ENCODE measurements around the gene DOCK10.
"Not testable (repeated sequence)": the region's sequence is repeated elsewhere in the genome, so short reads cannot be mapped to it uniquely, and the experiment has no call there.

The DOCK10 gene

GRCh38 chr2:224941960-224942359, 100.3 kb downstream of the DOCK10 start:
- DNase-seq, result no peak

- no peak for DNase-seq
Measured at GRCh38 chr2:224940618-224941017, 101.7 kb downstream of the DOCK10 start.

DNA sequence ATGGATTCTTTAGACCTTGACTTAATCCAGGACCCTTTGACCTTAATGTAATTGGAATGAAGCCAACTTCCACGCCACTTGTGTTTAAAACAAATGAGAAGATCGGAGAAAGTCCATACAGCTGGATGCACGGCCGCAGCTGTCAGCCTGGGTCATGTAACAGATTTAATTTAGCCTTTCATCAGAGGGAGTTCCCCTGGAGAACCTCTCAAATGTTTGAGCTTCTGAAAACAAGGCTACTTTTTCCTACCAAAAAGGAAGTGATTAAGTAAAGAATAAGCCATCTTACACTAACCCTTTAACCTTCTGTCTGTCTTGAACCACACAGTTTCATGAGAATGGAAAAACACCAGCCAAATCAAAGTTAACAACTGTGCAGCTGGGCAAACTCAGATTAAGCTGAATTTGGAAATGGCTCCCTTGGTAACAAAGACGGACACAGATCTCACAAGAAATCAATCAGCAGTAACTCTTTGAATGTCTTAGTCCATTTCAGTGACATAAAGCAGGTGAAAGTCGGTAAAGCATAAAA, 103.6 kb downstream of the DOCK10 start:
- DNase-seq, result peak; percentile 18 to 70

DNA sequence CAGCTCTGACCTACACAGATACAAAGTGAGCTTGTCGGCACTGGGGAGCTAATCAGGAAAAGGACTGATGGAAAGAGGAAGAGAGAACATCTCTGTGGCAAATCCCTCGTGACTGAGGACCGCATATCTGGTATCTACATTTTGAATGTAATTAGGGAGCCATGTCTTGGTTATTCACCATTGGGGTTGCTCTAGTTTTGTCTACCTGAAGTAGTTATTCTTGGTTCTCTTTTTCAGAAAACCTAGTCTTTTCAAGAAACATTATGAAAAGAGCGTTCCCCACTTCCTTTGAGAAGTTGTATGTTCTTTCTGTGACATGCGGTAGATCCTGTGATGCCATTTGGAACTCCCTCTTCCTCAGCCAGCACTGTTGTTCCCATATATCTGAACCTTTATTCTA, 104.4 kb downstream of the DOCK10 start:
- DNase-seq, result no peak

DNA sequence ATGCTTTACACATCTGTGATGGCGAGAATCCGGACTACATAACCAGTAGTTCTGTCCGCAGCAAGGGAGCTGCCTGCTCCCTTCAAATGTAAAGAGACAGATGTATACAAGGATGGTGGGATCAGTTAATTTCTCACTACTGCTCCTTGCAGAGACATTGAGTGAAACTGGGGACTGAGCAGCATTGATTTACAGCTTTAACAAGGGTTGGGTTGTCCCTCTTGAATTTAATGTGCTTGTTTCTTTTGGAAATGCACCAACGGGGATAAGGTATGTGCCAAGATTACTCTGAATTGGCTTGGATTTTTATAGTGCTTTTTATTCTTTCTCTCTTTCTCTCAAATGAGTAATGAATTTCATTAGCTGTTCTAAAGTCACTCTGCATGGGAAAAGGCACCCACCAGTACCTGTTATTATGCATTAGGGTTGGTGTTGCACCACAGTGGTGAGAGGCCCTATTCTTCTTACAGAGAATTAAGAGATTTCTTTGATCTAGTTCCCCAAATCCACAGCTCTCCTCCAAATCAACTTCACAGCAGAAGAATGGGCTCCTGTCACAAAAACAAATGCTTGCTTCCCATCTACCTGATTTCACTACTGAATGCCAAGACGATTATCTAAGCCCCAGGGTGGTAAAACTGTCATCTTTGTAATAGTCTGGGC, 107.6 kb downstream of the DOCK10 start:
- DNase-seq, result no peak

DNA sequence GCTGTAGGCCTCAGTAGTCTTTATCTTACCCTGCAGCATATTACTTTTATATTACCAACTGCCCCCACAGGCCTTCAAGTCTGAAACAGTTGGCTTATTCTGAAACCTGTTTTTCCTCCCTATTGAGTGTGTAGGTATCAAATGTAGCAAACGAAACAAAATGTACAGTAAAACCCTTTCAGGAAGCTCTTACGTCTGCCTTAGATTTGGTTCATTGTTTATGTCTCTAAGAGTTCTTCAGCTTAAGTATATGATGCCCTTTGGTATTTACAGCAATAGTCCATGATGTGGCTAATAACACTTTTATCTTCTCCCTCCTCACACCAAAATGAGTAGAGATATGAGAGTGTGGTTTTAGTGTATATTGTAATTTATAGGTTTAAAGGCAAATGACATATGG, 108.8 kb downstream of the DOCK10 start:
- DNase-seq, result no peak

GRCh38 chr2:224932522-224932921, 109.7 kb downstream of the DOCK10 start:
- no peak for DNase-seq

DNA sequence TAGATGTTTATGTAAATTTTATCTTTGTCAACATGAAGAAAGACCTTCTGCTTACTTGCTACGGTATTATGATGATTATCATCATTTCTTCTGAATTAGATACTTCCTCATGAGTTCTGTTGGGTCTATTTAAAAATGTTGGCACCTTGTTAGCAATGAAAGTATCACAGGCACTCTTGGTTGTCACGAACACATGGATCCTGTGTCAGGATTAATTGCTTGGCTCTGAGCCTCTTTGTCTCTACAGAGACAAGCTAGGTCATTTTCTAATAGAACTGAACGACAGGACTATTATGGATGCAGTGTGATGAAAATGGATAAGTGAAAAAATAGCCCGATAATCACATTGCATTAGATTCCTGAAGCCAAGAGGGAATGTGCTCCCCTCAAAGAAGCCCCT, 110.3 kb downstream of the DOCK10 start:
- no peak for DNase-seq

GRCh38 chr2:224930990-224931389, 111.3 kb downstream of the DOCK10 start:
- no peak for DNase-seq

DNA sequence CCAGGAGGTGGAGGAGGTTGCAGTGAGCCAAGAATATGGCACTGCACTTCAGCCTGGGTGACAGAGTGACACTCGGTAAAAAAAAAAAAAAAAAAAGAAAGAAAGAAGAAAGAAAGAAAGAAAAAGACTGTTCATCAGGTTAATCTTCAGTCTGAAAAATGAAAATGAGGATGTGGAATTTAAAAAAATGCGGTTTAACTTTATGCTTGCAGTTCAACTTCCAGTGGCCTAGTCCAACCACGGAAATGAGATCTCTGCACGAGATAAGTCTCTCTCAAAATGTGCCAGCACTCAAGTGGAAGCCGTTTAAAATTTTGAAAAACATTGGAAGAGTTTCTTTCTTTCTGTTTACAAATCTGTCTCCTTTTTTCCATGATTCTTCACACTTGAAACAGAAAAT, 112.1 kb downstream of the DOCK10 start:
- no peak for DNase-seq

DNA sequence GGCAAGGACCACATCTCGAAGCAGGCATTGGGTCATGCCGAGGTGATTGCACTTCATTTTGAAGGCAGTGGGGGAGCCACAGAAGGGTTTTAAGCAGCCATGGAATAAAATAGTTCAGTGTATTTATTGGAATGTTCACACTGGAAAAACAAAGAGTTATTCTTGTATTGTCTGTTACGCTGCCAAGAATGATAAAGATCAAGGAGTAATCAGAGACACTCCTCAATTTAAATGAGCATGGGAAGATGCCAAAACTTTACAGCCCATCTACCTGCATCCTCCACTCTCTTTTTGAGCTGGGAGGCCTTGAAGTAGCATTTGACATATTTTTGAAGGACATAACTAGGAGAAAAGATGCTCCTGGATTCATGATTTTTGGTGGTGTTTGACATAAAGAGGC, 112.8 kb downstream of the DOCK10 start:
- DNase-seq, result no peak

- no peak for DNase-seq
Measured at GRCh38 chr2:224927646-224928173, 114.6 kb downstream of the DOCK10 start.

- DNase-seq, result no peak
Measured at GRCh38 chr2:224927011-224927410, 115.3 kb downstream of the DOCK10 start.

DNA sequence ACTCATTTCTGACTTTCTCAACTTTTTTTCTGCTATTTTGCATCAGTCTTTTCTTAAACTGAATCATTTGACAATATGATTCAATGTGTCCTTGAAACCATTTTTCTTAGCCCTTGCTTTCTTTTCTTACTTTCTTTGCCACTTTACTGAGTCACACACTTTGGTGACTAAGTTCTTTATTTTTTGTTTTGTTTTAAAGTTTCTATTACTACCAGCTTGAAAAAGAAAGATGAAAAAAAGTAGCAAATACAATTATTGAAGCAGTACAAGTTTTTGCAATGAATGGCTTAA, 116.5 kb downstream of the DOCK10 start:
- no peak for DNase-seq

DNA sequence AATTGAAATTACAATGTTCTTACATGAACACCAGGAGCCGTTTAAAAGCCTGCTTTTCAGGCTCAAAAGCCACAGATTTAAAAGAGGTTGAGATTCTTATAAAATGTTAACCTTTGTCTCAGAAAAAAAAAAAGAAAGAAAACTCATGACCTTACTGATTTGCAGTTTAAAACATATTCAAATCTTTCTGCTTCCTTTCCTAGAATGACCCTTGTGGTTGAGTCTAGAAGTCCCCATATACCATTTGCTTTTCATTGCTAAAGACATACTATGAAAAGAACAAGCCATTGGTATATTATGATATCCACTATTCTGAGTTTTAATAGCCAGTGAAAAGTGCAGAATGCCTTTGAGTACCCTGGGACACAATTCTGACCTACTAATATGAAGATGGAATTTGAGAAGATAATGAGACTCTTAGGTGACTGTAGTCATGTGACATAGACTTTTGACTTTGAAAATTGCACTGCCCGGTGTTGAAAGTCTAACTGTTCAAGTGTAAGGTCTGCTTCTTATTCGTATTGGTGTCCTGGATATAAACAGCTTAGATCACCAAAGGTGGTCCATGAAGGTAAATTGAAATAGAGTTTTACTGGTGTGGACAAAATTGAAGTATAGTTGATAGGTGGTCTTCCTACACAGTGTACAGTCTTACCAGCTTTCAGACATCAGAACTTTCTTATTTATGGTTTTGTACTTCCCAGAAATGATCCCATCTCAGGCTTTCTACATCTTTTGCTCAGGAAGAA, 117.0 kb downstream of the DOCK10 start:
- no peak for DNase-seq

DNA sequence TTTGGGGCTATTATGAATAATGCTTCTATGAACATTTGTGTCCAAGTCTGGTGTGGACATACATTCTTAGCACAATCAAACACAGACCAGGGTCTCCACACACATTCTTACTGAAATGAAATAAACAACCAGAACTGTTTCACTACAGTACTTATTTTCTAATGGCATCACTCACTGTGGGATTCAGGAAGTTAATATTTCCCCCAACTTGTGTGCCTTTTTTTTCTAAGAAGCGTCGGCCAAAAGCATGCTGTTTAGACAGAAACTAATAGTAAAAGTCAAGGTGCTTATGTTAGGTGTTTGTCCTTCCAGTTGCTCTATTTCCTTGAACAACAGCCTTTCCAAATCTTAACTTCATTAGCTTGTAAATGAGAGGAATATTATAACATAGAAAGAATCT, 117.6 kb downstream of the DOCK10 start:
- DNase-seq, result no peak

GRCh38 chr2:224922142-224922727, 120.0 kb downstream of the DOCK10 start:
- DNase-seq, result no peak

DNA sequence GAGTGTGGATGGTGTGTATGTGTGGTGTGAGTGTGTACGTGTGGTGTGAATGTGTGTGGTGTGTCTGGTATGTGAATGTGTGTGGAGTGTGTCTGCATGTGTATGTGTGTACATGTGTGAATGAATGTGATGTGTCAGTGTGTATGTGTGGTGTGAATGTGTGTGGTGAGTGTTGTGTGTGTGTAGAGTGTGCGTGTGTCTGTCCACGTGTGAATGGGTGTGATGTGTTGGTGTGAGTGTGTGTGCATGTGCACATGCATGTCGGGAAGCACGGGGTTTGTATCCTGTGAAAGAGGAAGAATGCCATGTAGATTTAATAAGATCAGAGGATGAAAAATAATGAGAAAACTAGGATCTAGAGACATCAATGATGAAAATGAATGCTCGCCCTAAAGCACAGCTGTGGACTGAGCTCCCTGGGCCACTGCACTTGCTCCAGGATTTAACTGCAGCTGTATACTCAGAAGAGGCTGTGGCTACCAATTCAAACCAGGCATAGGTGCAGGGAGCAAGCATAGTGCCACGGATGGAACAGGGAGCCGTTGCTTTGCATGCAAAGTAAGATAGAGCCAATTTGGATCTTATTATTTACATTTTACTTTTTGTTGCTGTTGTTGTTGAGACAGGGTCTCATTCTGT, 122.7 kb downstream of the DOCK10 start:
- no peak for DNase-seq

GRCh38 chr2:224918626-224919471, 123.4 kb downstream of the DOCK10 start:
- DNase-seq, result no peak

GRCh38 chr2:224917246-224917645, 125.0 kb downstream of the DOCK10 start:
- DNase-seq, result not testable (repeated sequence)

DNA sequence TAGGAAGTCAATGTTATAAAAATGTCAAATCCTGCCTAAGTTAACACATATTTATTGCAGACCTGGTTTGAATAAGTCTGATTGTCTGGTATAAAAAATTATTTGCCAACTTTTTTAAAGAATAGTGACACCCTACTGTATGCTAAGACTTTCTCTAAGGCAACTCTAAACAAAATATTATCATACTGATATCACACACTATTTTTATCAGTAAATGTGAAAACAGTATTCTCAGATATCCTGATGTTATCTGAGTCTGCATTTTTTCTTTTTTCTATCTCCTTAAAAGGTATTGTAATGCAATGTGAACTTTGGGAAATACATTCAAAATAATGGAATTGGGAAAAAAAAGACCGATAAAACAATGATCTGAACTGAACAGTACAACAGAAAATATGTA, 127.1 kb downstream of the DOCK10 start:
- no peak for DNase-seq

GRCh38 chr2:224910574-224910925, 131.7 kb downstream of the DOCK10 start:
- no peak for DNase-seq
